CD4-positive, alpha-beta memory T cell (primary cell): ENCODE measurements around the gene KCNIP4. TPM values are rescaled to one million over a fixed set of nuclear protein-coding genes. Genes with fewer than 3 reads are reported as not detected.
A peak's percentile ranks its signal among the peaks of the same experiment; 100 is the strongest.

Experiments
- CTCF ChIA-PET: fragments of 350-600 bp; sonication (Branson Sonifier 250); formaldehyde crosslinking; loops from one replicate; lab custom pipeline; 2021; ENCODE audit warnings: inconsistent platforms; ENCODE audit not compliant: partially characterized antibody; lab: Charles Lee
- POLR2A ChIA-PET: fragments of 350-600 bp; sonication (Branson Sonifier 250); formaldehyde crosslinking; loops from one replicate; lab custom pipeline; 2021; ENCODE audit not compliant: partially characterized antibody; lab: Charles Lee
- DNase-seq, 5 donors: peaks; one replicate each; pipeline versions ENCODE4 v3.0.0 to v3.0.0-alpha.2; 2020 to 2022; ENCODE audit warnings: mixed read lengths in 1 of 5
- H3K27ac ChIP-seq: one replicate; pipeline ENCODE4 v1.7.0; 2013; ENCODE audit warnings: low read depth, low read length
- H3K27me3 ChIP-seq: 2 replicates; pipeline ENCODE4 v1.7.0; 2013; ENCODE audit warnings: mild to moderate bottlenecking, low read length, moderate library complexity; ENCODE audit not compliant: insufficient read depth
- H3K36me3 ChIP-seq: 2 replicates; pipeline ENCODE4 v1.7.0; 2013; ENCODE audit warnings: mild to moderate bottlenecking, low read length, moderate library complexity; ENCODE audit not compliant: insufficient read depth
- H3K4me1 ChIP-seq: 2 replicates; pipeline ENCODE4 v1.7.0; 2013; ENCODE audit warnings: mild to moderate bottlenecking, low read length, moderate library complexity; ENCODE audit not compliant: insufficient read depth
- H3K4me3 ChIP-seq, 2 donors: one replicate each; pipeline ENCODE4 v1.7.0; 2013; ENCODE audit warnings: low read length in 2 of 2, mild to moderate bottlenecking in 1 of 2
- H3K9me3 ChIP-seq, 2 donors: one replicate each; pipeline ENCODE4 v1.7.0; 2013; ENCODE audit warnings: low read length in 2 of 2, control low read depth in 1 of 2; ENCODE audit not compliant: control insufficient read depth in 1 of 2
- H3K27ac Mint-ChIP-seq, 7 donors: one replicate each; pipeline ENCODE4 v1.8.0; 2020 to 2021; ENCODE audit warnings: mixed read lengths in 7 of 7, mild to moderate bottlenecking in 6 of 7, inconsistent platforms in 3 of 7, moderate library complexity in 3 of 7
- H3K27me3 Mint-ChIP-seq, 2 donors: one replicate each; pipeline ENCODE4 v1.8.0; 2020 to 2021; ENCODE audit warnings: mixed read lengths in 2 of 2
- H3K36me3 Mint-ChIP-seq, 2 donors: one replicate each; pipeline ENCODE4 v1.8.0; 2020 to 2021; ENCODE audit warnings: mixed read lengths in 2 of 2, inconsistent platforms in 1 of 2, mild to moderate bottlenecking in 1 of 2
- H3K4me1 Mint-ChIP-seq, 4 donors: one replicate each; pipeline ENCODE4 v1.8.0; 2020 to 2021; ENCODE audit warnings: mixed read lengths in 4 of 4, mild to moderate bottlenecking in 1 of 4
- H3K4me3 Mint-ChIP-seq, 8 donors: one replicate each; pipeline ENCODE4 v1.8.0; 2020 to 2021; ENCODE audit warnings: mixed read lengths in 8 of 8, mild to moderate bottlenecking in 7 of 8, moderate library complexity in 6 of 8, inconsistent platforms in 3 of 8
- H3K9me3 Mint-ChIP-seq, 8 donors: one replicate each; pipeline ENCODE4 v1.8.0; 2020 to 2021; ENCODE audit warnings: mixed read lengths in 8 of 8, mild to moderate bottlenecking in 5 of 8, inconsistent platforms in 3 of 8, moderate library complexity in 1 of 8
- intact Hi-C: fragments of 100-400 bp; cut with micrococcal nuclease; formaldehyde crosslinking; loops from one replicate; pipeline ENCODE4 v1.15.1; 2023
- polyA plus RNA-seq, 2 donors: library from polyadenylated mRNA; unstranded; fragments of 300-500 nt; fragmentation: Illumina TruSeq; gene quantifications; one replicate each; pipeline ENCODE4 v1.2.3, GENCODE V29; 2021
- total RNA-seq, 2 experiments: library from RNA; stranded (reverse); gene quantifications; one replicate each; pipeline ENCODE4 v1.2.3, GENCODE V29; 2021

The KCNIP4 gene
- total and polyA plus RNA-seq, 4 experiments from 2014 or later, result 0.11 to 0.26 TPM; not detected in 2

DNA sequence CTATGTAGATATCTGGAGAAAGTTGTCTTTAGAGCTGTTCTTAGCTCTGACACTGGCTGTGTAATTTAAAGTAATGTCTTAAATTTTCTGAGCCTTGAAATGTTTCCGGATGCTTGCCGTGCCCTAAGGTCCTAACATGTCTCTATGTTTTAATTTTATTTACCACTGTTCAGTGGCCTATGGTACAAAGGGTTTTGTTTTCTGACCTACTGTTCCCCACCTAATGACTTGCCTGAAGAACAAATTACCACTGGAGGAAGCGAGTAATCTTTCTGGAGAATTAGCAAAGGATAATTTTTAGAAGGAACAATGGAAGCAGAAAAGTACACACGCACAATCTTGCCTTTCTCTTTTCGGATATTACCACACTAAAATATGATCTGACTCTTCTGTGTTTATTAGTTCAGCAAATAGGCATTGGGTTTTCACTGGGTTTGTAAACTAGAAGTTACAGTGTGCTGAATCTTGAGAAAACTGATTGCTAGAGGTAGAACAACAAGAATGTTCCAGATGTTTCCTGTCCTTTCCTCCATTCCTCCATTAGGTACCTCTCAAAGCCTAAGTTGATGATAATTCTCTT, 812.4 kb downstream of the KCNIP4 start:
- Mint-ChIP-seq H3K27me3 (no peaks in the 10 kb centered on the region), H3K4me1 (no peaks in the 10 kb centered on the region), H3K4me3 (no peak overlapping the region), H3K9me3 (peaks cover 0 to 5% (median 0%) of the 10 kb centered on the region in 8 donors), H3K36me3 (no peaks in the 10 kb centered on the region), H3K27ac (no peak overlapping the region)
- Histone ChIP-seq H3K27ac (no peak overlapping the region), H3K4me3 (no peak overlapping the region), H3K36me3 (no peaks in the 10 kb centered on the region), H3K27me3 (no peaks in the 10 kb centered on the region), H3K4me1 (no peaks in the 10 kb centered on the region), H3K9me3 (no peaks in the 10 kb centered on the region)
- intact Hi-C loops, result loop anchor here (10.0 kb wide), 1 partner anchor 711 kb away; no protein-coding TSS in a partner anchor
- ChIA-PET POLR2A (no interaction called here), CTCF (interaction anchor here (3.8 kb wide), 1 partner anchor 362 kb away, joined by 42 read pairs; no protein-coding TSS in a partner anchor)
- DNase-seq, result no peak

DNA sequence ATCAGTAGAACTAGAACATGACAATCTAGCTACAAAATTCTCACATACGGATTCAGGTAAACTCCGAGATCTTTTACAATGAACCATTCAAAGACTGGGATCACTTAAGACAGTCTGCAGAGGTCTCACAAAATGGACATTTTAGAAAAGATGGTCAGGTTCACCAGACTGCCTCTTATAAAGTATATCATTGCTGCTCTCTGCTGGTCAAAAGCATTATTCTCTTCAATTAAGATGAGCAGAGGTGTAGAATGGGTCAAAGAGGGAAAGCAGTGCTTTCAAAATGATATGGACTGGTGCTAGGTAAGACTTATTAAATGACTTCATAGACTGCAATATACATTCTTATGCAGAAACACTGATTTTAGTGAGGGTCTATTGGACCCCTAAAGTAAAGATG, 813.6 kb downstream of the KCNIP4 start:
- Mint-ChIP-seq H3K36me3 (no peaks in the 10 kb centered on the region), H3K4me3 (no peak overlapping the region), H3K27me3 (no peaks in the 10 kb centered on the region), H3K27ac (no peak overlapping the region), H3K9me3 (peaks cover 0 to 4% (median 0%) of the 10 kb centered on the region in 8 donors), H3K4me1 (no peaks in the 10 kb centered on the region)
- H3K4me1 ChIP-seq, result no peaks in the 10 kb centered on the region
- no peaks in the 10 kb centered on the region for H3K27me3 ChIP-seq
- DNase-seq, result peak in 4 of 5 donors; percentile 21 to 32 (median 28)
- no peak overlapping the region for H3K27ac ChIP-seq
- ChIA-PET CTCF (interaction anchor here (3.8 kb wide), 1 partner anchor 361 kb away, joined by 42 read pairs; no protein-coding TSS in a partner anchor), POLR2A (no interaction called here)
- H3K4me3 ChIP-seq, result no peak overlapping the region
- intact Hi-C loops, result loop anchor here (10.0 kb wide), 1 partner anchor 710 kb away; no protein-coding TSS in a partner anchor
- H3K36me3 ChIP-seq, result no peaks in the 10 kb centered on the region
- no peaks in the 10 kb centered on the region for H3K9me3 ChIP-seq

GRCh38 chr4:21130606-21131005, 818.0 kb downstream of the KCNIP4 start:
- DNase-seq, result no peak
- Mint-ChIP-seq H3K36me3 (no peaks in the 10 kb centered on the region), H3K27me3 (no peaks in the 10 kb centered on the region), H3K9me3 (peaks cover 0 to 6% (median 0%) of the 10 kb centered on the region in 8 donors), H3K27ac (no peak overlapping the region), H3K4me1 (no peaks in the 10 kb centered on the region), H3K4me3 (no peak overlapping the region)
- H3K27ac ChIP-seq, result no peak overlapping the region
- H3K27me3 ChIP-seq, result no peaks in the 10 kb centered on the region
- no peaks in the 10 kb centered on the region for H3K4me1 ChIP-seq
- no peak overlapping the region for H3K4me3 ChIP-seq
- H3K36me3 ChIP-seq, result no peaks in the 10 kb centered on the region
- intact Hi-C loops, result loop anchor here (10.0 kb wide), 1 partner anchor 706 kb away; no protein-coding TSS in a partner anchor
- no peaks in the 10 kb centered on the region for H3K9me3 ChIP-seq
- POLR2A ChIA-PET, result no interaction called here
- CTCF ChIA-PET, result interaction anchor here (1.5 kb wide), 1 partner anchor 357 kb away, joined by 3 read pairs; no protein-coding TSS in a partner anchor

GRCh38 chr4:21126014-21126512, 822.5 kb downstream of the KCNIP4 start:
- H3K9me3 Mint-ChIP-seq, result peaks cover 0 to 13% (median 6%) of the 10 kb centered on the region in 8 donors
- no peaks in the 10 kb centered on the region for H3K36me3 Mint-ChIP-seq
- H3K27me3 Mint-ChIP-seq, result no peaks in the 10 kb centered on the region
- Histone ChIP-seq H3K27me3 (no peaks in the 10 kb centered on the region), H3K4me1 (no peaks in the 10 kb centered on the region), H3K4me3 (no peak overlapping the region), H3K9me3 (peaks cover 0 to 3% of the 10 kb centered on the region in 2 donors), H3K36me3 (no peaks in the 10 kb centered on the region), H3K27ac (no peak overlapping the region)
- H3K4me3 Mint-ChIP-seq, result no peak overlapping the region
- intact Hi-C loops, result no loop called here
- H3K4me1 Mint-ChIP-seq, result no peaks in the 10 kb centered on the region
- no peak overlapping the region for H3K27ac Mint-ChIP-seq
- no peak for DNase-seq
- ChIA-PET POLR2A (no interaction called here), CTCF (no interaction called here)

DNA sequence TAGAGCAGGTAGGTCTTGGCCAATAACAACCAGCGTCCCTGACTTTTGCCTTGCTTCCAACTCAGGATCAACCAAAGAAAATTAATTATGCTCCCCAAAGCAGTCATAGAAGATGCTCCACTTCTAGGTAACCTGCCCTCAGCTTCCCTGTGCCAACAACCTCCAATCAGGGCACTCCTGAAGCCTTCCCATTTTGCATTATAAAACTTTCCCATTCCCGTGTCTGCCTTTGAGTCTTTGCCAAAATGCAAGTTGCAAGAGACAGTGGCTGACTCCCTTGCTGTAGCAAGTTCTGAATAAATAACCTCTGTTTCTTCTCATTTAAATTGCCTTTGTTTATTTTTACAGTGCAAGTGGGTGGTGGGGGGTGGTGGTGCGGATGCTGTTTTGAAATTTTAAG, 830.3 kb downstream of the KCNIP4 start:
- POLR2A ChIA-PET, result no interaction called here

DNA sequence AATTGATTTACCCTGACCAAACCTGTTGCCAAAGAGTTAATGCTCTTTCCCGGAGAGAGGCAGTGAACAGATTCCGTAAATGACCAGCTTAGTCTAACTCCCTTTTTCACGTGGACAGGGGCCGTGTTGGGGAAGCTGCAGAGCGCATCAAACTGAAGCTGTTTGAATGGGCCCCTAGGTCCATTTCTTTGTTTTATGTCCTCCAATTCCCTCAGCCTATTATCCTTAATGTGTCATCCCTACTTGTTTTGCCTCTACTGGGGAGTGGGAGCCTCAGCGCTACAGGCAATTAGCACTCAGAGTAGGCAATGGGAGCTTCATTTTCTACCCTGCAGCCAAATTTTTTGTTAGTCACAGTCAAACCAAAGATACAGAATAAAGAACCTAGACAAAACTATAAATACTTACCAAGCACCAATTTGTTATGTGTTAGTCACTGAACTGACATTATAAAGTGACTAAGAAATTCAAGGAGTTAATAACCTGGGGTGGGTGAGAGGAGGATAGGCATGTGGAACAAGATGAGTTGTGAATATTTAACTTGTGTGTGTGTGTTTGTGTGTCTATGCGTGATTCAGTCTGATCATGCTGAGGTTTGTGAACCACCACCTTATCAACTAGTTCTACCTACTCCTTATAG, 830.9 kb downstream of the KCNIP4 start:
- Histone ChIP-seq H3K27ac (no peak overlapping the region), H3K4me3 (no peak overlapping the region), H3K4me1 (no peaks in the 10 kb centered on the region), H3K9me3 (no peaks in the 10 kb centered on the region), H3K27me3 (no peaks in the 10 kb centered on the region), H3K36me3 (no peaks in the 10 kb centered on the region)
- no peak for DNase-seq
- no peaks in the 10 kb centered on the region for H3K27me3 Mint-ChIP-seq
- no peak overlapping the region for H3K27ac Mint-ChIP-seq
- H3K9me3 Mint-ChIP-seq, result peaks cover 0 to 9% (median 5%) of the 10 kb centered on the region in 8 donors
- ChIA-PET POLR2A (no interaction called here), CTCF (no interaction called here)
- H3K4me1 Mint-ChIP-seq, result no peaks in the 10 kb centered on the region
- intact Hi-C loops, result no loop called here
- no peaks in the 10 kb centered on the region for H3K36me3 Mint-ChIP-seq
- no peak overlapping the region for H3K4me3 Mint-ChIP-seq

More for the DNA sequence above, 830.3 kb downstream of the KCNIP4 start:
- DNase-seq, result no peak
- CTCF ChIA-PET, result no interaction called here
- Histone ChIP-seq H3K27ac (no peak overlapping the region), H3K36me3 (no peaks in the 10 kb centered on the region), H3K27me3 (no peaks in the 10 kb centered on the region), H3K9me3 (no peaks in the 10 kb centered on the region), H3K4me3 (no peak overlapping the region), H3K4me1 (no peaks in the 10 kb centered on the region)
- Mint-ChIP-seq H3K27me3 (no peaks in the 10 kb centered on the region), H3K9me3 (peaks cover 0 to 8% (median 5%) of the 10 kb centered on the region in 8 donors), H3K4me1 (no peaks in the 10 kb centered on the region), H3K4me3 (no peak overlapping the region), H3K27ac (no peak overlapping the region), H3K36me3 (no peaks in the 10 kb centered on the region)
- intact Hi-C loops, result no loop called here

GRCh38 chr4:21113496-21114223, 834.9 kb downstream of the KCNIP4 start:
- no peak for DNase-seq
- Mint-ChIP-seq H3K27me3 (no peaks in the 10 kb centered on the region), H3K9me3 (peaks cover 0 to 17% (median 5%) of the 10 kb centered on the region in 8 donors), H3K36me3 (no peaks in the 10 kb centered on the region), H3K4me3 (no peak overlapping the region), H3K27ac (no peak overlapping the region), H3K4me1 (no peaks in the 10 kb centered on the region)
- POLR2A ChIA-PET, result no interaction called here
- intact Hi-C loops, result no loop called here
- Histone ChIP-seq H3K9me3 (no peaks in the 10 kb centered on the region), H3K4me3 (no peak overlapping the region), H3K27me3 (no peaks in the 10 kb centered on the region), H3K4me1 (no peaks in the 10 kb centered on the region), H3K36me3 (no peaks in the 10 kb centered on the region), H3K27ac (no peak overlapping the region)
- CTCF ChIA-PET, result no interaction called here
